Fibroblast of the conjunctiva (primary cell): ENCODE data around the gene LRRTM2.

Source experiments
- DNase-seq: peaks from one replicate; pipeline ENCODE4 v3.0.0-alpha.2; 2010; ENCODE audit warnings: low read depth

Gene LRRTM2

DNA sequence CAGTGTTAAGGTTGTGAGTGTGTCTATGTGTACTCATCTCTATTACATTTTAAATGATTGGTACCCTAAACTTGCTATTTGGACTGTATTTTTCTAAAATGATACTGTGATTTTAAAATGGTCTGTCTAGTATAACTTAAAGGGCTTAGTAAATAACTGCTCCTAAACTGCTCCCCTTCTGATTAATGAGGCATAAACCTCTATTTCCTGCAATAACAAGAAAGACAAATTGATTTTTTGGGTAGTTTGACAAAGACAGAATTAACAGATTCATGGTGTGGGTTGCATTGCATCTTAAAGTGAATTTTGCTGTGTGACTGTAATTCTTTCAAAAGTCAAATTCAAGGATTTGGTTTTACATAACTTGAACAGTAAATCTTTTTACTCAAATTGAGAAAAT is 8.1 kb upstream of the LRRTM2 start:
- DNase-seq = no peak

DNA sequence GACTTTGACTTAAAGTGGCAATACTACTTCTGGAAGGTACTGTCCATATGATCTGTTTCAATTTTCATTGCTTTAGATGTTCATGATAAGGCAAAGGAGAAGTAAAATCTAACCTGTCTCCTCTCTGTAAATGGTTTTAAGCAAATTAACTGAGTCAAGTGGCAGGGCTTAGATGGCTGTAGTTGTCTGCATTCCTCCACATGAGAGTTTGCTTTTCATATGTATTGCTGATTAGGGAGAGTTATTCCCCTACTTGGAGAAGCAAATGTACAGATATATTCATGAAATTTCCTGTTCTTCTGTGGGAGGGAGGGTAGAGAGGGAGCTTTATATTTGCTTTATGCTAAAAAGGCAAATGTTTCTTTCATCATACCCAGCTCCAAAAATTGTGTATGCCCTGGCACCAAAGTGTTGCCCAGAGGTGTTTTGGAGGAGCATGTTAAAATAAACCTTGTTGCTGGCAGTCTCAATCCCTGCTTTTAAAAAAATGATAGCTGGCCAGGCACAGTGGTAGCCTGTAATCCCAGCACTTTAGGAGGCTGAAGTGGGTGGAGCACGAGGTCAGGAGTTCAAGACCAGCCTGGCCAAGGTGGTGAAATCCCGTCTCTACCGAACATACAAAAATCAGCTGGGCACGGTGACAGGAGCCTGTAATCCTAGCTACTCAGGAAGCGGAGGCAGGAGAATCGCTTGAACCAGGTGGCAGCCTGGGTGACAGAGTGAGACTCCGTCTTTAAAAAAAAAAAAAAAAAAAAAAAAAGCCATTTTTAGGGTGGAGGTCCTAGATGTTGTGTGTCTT is 3.5 kb upstream of the LRRTM2 start:
- no peak for DNase-seq

DNA sequence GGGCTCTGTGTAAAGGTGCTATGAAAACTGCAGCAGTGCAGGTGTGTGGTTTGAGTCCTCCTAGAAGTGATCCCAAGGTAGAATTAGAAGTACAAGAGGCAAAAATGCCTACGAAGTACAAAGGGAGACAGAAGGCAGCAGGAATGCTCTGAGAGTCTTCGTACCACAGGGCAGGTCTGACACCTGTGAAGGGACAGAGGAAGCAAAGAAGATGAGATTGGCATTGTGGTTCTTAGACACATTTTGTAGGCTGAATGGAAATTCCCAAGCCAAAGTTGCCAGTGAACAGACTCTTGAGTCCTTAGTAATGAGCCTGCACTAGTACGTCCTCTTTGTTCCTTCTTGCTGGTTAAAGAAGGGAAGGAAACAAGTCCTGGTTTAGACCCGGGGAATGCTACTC is 1.7 kb upstream of the LRRTM2 start:
- no peak for DNase-seq

DNA sequence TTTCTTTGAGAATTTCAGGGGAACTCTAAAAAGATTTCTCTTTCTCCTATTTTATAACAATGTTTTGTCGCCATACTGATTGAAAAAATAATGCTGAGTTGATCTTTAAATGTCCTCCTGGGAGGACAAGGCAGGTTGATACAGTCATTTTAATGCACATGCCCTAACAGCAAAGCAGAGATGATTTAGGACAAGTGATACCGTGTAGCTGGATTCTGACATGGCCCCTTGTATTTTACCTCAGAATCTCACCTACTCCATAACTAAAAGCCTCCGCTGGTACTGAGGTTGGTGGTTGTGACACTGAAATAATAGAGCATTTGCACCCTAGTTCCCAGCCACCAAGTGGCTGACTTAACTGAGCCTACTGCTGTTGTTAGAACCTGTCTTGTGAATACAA is 811 bp upstream of the LRRTM2 start:
- DNase-seq = no peak

DNA sequence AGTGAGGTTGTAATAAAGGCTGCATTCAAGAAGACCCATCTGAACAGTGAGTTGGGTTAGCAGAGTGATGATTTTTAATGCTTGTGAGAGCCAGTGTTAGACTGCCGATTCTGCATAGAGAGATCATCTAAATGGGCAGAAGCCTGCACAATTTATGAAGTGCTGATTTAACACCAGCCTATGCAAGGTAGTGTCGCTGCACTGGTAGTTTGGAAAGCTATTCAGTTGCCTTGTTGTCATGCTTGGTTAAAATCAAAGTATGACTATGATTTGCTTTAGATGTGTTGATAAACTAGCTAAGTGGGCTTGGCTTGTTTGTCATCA is 379 bp upstream of the LRRTM2 start:
- no peak for DNase-seq

DNA sequence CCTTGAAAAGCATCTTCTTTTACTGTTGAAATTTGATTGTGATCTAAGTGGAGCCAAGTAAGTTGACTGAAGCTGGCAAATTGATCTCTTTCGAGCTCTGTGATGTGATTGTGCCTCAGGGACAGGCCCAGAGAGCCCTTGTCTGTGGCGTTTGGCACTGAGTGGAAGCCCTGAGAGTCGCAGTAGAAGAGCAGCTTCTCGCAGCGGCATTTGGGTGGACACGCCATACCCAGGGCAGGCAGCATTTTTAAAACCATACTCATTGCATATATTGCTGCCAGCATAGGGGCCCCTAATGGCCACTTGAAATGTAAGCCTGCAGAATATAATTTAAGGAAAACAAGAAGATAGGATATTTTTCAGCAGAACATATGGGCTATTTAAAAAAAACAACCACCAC is 894 bp downstream of the LRRTM2 start:
- DNase-seq = no peak

DNA sequence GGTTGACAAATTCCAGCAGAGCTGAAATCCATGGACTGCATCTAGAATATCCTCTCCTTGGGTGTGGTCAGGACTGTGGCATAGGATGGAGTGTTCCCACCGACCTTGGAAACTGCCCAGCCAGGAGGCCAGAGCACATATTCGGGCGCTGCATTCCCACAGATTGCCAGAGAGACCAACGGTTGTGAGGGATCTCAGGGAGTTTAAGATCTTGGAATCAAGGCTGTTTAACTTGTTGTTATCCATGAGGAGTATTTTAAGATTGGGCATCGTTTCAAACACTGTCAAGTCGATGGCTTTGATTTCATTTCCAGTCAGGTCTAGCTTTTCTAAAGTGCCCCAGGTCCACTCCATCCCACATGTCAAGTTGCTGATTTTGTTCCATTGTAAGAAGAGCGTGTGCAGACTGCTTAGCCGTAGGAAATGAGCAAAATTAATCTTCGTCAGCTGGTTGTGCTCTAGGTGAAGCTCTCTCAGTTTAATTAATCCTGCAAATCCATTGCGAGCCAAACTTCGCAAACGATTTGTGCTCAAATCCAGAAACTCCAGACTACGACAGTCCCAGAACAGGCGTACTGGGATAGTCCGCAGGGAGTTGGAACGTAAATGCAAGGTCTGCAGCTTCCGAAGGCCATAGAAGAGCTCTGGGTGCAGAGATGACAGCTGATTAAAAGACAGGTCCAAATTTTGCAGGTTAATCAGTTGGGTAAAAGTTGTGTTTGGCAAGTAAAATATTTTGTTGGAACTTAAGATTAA is 1.5 kb downstream of the LRRTM2 start:
- DNase-seq = no peak

DNA sequence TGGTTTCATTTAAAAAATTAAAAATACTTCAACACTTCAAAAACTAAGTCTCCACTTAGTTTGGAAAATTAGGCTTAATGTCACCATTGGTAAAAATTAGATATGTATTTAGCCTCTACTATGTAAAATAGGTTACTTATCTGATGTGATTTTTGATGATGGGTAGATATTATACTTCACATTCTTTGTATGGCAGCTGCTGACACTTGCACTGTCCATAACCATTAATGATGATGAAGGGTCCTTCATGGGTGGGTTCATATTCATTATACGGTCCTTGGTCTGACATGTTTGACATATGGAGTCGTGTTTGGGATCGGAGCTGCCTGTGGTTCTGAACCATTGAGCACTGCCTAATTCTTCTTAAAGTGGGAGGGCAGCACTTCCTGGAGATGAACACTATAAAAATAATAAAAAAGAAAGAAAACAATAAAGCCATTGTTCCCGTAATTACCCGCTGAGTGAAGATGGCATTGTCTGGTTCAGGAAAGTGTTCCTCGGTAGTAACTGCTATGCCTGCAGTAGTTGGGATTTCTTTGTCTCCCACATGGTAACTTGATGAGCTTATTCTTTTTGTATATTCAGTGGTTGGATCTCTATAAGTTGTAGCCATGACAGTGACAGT is 2.2 kb downstream of the LRRTM2 start:
- DNase-seq = no peak

DNA sequence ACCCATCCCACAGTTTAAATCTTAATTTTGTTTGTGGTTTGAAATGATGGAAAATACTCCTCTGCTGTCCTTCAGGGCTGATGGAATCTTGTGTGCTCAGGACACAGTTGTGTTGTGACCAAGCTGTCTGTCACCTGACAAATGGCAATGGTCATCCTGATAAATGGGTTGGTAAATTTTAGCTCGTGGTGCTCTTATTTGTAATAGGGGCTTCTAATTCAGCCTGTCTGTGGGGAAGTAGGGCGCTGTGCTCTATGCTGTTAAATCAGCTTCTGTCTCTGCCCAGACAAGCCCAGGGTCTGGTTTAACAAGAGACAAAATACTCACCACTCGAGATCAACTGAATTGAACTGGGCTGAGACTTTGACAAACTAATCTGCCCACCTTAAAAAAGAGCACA is 4.5 kb downstream of the LRRTM2 start:
- no peak for DNase-seq

DNA sequence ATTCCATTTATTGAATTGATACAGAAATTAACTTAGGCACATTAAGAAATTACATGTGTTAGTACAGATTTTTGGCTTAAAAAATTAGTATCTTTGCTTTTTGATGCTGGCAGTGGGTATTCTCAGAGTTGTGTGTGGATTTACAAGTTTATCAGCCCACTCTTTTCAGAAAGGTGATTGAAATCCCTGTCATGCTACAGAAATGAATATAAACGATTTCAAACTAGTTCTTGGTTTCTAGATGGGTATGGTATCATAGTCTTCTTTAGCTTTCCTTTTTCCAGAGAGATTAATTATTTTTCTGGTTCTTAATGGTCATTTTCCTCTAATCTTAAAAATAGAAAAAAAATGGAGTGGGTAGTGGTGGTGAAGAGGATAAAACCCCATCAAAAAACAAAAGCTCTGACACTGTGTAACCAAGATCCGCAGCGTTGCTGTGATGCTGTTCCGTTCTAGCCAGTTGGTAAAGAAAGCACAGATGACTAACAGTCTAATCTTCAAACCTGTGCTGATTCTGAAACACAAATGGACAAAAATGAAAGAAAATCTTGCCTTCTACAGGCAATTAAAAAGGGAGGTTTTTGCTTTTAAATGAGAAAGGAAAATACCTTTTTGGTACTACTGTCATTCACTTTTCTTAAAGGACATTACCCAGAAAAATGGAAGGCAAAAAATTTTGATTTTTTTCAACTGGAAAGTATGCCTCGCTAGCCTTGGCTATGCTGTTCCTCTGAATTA is 5.2 kb downstream of the LRRTM2 start:
- no peak for DNase-seq

DNA sequence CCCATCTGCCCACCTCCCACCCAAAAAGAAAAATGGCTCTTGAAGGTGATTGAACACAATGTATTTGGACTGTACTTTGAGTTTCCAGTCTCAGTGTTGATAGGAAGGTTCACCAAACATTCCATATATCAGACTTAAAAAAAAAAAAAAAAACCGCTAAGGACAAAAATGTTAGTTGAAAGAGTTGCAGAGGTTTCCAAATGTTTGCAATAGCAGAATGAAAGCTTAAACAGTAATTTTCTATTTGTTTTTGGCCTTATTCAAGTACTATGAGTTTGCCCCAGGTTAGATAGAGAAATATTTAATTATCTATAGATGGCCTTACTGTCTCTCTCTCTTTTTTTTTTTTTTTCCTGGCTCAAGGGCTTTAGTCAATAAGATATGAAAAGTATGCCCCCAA is 6.1 kb downstream of the LRRTM2 start:
- DNase-seq = no peak

DNA sequence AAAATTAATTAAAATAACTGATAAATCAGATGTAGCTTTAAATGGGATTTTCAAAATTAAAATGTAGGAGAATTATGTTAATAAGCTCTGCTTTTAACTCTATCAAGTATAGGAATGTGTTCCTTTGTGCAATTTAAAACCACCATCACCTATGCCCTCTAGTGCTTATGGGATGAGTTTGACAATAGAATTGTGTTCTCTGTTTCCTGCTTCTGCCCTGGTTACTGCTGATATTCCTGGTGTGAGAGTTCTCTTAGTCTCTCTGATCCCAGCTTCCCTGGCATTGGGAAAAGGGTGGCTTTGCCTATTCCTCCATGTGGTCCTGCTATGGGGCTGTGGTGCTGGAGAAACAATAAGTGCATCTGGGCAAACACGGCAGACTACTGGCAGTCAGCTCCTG is 8.1 kb downstream of the LRRTM2 start:
- DNase-seq = no peak

DNA sequence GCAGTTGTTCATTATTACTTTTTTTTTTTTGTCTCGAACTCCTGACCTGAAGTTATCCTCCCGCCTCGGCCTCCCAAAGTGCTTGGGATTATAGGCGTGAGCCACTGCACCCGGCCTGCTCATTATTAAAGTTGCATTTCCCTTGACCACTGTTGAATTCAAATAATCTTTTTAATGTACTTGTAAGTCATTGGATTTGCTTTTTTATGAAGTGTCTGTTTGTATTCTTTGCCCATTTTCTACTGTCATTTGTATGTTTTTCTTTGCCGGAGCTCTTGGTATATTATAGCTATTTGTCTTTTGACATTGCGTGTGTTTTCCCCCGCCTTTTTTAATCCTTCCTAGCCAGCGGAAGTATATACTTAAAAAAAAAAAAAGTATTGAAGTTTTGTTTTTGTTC is 22.0 kb downstream of the LRRTM2 start:
- DNase-seq = no peak

DNA sequence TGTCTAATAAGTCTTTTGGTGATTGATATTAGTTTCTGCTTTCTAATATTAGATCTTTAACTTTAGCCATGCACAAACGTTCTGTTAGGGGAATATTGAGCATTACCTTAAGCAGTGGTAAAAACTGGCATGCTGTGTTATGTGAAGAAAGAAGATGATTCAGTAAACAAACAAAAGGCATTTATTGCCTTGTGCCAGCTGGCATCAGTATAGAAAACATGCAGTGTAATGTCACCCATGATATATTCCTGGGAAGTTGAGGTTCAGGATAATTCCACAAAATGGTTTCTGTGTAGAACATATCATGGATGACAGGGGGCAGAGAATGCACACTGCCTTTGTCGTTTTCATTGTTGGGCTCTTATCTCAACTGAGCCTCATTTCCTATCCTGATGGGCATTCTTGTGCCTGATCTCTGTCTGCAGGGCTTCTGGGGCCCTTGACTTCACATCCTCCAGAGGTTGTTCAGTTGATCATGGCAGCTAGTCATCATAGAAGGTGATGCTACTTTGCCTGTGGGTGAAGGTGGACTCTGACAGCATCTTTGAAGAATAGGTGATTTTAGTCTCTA is 24.2 kb downstream of the LRRTM2 start:
- no peak for DNase-seq

DNA sequence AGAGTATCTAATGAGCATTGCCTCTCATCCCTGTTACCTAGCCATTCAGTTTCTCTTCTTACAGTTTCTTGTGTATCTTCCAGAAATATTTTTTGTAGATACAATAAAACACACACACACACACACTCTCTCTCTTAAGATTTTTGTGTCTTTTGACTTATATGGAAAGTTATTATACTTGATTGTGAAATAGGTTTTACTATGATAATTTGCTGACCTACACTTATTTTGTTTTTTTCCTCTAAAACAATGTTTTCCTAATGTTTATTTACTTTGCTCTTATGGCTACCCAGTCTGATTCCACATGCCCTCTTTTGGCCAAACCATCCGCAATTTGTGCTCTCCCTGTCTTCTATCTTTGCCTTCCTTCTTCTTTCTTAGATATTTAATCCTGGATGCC is 25.3 kb downstream of the LRRTM2 start:
- no peak for DNase-seq

DNA sequence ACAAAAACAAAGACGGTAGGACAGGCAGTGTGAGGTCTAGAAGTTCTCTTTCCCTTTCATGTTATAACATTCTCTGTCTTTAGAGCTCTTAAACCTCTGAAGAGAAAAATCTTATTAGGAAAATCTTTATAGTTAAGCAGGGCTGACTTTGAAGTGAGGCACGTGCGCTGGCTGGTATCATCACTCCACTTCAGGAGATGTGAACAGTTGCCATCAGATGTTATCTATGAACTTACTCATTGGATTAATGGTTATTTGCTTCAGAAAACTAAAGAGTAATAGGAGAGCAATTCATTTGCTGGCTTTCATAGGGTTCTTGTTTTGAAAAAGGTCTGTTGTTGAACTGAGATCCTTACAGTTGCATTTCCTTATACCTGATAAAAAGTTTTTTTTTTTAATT is 25.7 kb downstream of the LRRTM2 start:
- no peak for DNase-seq

DNA sequence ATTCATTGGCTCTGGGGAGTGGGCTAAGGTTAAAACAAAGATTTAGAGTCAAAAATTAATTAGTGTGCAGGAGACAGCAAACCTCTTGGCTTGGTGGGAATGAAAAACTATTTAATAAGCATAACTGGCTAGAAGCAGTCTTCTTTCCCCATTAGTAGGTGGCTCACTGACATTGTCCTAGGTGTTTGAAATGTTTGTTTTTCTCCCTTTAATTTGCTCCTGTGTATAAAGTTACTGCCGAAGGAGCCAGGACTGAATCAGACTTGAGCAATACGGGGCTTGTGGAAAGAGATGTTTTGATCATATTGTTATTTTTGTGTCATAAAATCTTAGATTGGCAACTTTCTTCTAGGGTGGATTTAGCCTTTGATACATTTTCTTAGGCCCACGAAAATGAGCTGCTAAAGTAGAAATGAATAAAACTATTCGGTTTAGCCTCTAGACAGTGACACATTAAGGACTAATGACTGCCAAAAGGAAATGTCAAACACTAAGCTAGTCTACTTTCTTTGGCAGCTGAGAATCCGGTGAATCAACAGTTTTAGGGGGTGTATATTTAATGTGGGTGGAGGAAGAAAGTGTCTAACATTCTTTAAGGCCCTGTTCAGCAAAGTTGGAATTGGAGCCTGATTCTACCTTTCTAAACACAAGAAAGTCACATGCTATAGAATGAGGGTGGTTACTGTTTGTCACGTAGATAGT is 30.2 kb downstream of the LRRTM2 start:
- DNase-seq = peak; percentile 29

DNA sequence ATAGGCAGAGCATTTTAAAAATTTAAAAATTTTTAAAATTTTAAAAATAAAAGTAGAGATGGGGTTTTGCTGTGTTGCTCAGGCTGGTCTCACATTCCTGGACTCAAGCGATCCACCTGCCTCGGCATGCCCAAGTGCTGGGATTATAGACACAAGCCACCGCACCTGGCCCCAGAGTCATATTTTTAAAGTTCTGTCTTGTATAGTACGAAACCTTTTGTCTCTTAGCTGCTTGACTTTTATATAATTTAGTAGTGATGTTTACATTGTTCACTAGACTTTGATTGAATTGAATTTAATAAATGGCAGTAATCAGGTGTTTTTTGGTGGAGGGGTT is 31.0 kb downstream of the LRRTM2 start:
- DNase-seq = no peak

DNA sequence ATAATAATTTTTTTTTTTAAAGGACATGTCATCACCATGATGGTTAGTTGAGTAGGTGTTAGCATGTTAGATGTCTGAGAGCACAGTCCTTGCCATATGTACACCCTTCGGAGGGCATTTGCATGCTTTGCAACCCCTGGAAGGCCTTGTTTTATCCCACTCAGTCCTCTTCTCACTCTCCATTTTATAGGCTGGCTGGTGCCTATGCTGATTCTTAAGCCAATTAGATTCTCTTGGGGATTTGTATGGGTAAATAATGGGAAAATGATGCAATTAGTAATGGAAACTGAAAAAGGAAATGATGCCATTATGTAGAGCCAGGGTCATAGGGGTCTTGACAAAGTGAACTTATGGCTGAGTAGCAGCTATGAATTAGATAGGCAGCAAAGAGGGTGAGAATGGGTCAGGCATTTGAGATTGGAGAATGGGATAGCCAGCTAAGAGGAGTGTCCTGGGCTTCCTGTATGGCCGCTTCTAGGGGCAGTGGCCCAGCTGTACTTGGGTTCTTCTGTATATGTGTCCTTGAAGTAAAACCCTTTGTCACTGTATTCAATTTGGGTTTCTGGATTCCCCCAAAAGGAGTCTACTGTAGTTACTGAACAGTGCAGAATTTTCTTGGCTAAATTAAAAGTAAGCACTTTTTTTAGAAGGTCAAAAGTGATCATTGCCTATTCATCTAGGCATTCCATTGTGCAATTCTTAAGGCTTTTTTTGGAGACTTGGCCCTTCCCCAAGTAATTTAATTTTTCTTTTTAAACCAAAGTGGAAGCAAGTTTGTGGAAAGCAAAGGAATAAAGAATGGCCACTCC is 31.6 kb downstream of the LRRTM2 start:
- DNase-seq = peak; percentile 20

DNA sequence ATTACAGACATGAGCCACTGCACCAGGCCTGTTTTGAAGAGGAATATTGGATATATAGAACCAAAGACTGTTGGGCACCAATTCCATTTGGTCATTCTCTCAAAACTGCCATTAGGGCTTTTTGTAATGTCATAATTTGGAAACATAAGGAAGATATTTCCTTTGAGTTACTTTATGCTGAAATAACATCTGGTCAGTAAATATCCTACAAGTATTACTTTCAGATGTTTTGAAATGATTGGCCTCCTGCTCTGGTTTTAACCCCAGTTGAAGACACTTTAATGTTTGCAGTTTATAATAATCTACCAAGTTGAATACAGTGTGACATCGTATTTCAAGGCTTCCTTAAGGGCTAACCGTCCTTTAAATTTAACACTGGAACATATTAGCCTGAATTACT is 33.6 kb downstream of the LRRTM2 start:
- no peak for DNase-seq

DNA sequence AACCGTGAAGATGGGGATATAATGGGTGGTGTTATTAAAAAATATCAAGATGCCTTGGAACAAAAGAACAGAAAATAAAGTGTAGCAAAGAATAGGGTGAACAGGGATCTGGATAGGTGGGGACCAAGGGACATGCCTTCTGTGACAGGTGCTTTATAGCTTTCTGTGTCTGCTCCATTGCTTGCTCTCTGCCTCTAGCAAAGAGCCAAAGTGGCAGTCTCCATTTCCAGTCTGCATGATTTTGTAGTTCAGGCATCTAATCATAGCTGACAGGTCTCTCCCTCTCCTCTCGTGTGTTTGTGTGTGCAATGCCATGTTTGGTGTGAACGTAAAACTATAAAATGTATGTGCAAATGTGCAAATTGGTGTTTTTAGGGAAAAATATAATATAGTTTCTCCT is 35.0 kb downstream of the LRRTM2 start:
- no peak for DNase-seq
